GM23248 (cell line): ENCODE data around the gene TMX2. TPM values are rescaled to one million over a fixed set of nuclear protein-coding genes. Genes with fewer than 3 reads are reported as not detected.

Experiments
- DNase-seq: peaks from one replicate; pipeline ENCODE4 v3.0.0-alpha.2; 2015
- H2AFZ ChIP-seq: fragments of 200-600 bp; sonication (generic); 2 replicates; pipeline ENCODE4 v1.6.1; 2016; ENCODE audit warnings: antibody characterized with exemption
- H3F3A ChIP-seq: fragments of 200-600 bp; sonication (generic); 2 replicates; pipeline ENCODE4 v1.6.1; 2016; ENCODE audit warnings: mild to moderate bottlenecking, antibody characterized with exemption, mixed run types; ENCODE audit not compliant: insufficient read depth
- H3K27ac ChIP-seq: fragments of 200-600 bp; sonication (generic); 2 replicates; pipeline ENCODE4 v1.5.1; 2016; ENCODE audit warnings: mild to moderate bottlenecking
- H3K27me3 ChIP-seq: fragments of 200-600 bp; sonication (generic); replicated peaks from 2 replicates; pipeline ENCODE4 v1.6.1; 2016; ENCODE audit warnings: mild to moderate bottlenecking; ENCODE audit not compliant: insufficient read depth
- H3K36me3 ChIP-seq: fragments of 200-600 bp; sonication (generic); 2 replicates; pipeline ENCODE4 v1.6.1; 2016; ENCODE audit warnings: low read depth, mild to moderate bottlenecking
- H3K4me1 ChIP-seq: fragments of 200-600 bp; sonication (generic); 2 replicates; pipeline ENCODE4 v1.6.1; 2016; ENCODE audit warnings: mild to moderate bottlenecking; ENCODE audit not compliant: insufficient read depth
- H3K4me2 ChIP-seq: fragments of 200-600 bp; sonication (generic); one replicate; pipeline ENCODE4 v1.6.1; 2016; ENCODE audit warnings: mild to moderate bottlenecking; ENCODE audit not compliant: unreplicated experiment
- H3K4me3 ChIP-seq: fragments of 200-600 bp; sonication (generic); 2 replicates; pipeline ENCODE4 v1.5.1; 2016; ENCODE audit warnings: mild to moderate bottlenecking
- H3K79me2 ChIP-seq: fragments of 200-600 bp; sonication (generic); 2 replicates; pipeline ENCODE4 v1.6.1; 2016; ENCODE audit warnings: mild to moderate bottlenecking; ENCODE audit not compliant: insufficient read depth
- H3K9ac ChIP-seq: fragments of 200-600 bp; sonication (generic); 2 replicates; pipeline ENCODE4 v1.6.1; 2016; ENCODE audit warnings: mild to moderate bottlenecking
- H3K9me2 ChIP-seq: fragments of 200-600 bp; sonication (generic); 2 replicates; pipeline ENCODE4 v1.6.1; 2016; ENCODE audit warnings: mixed run types, mild to moderate bottlenecking, moderate library complexity; ENCODE audit not compliant: insufficient read depth
- H3K9me3 ChIP-seq: fragments of 200-600 bp; sonication (generic); one replicate; pipeline ENCODE4 v1.6.1; 2017; ENCODE audit warnings: low read depth
- H4K20me1 ChIP-seq: fragments of 200-600 bp; sonication (generic); 2 replicates; pipeline ENCODE4 v1.6.0; 2016; ENCODE audit not compliant: insufficient read depth
- EZH2 ChIP-seq: fragments of 200-600 bp; sonication (generic); IDR thresholded peaks from 2 replicates; pipeline ENCODE4 v1.6.1; 2018; ENCODE audit warnings: antibody characterized with exemption, mild to moderate bottlenecking; ENCODE audit not compliant: insufficient read depth, poor library complexity, severe bottlenecking
- EZH2phosphoT487 ChIP-seq: fragments of 200-600 bp; sonication (generic); IDR thresholded peaks from 2 replicates; pipeline ENCODE4 v1.6.1; 2018; ENCODE audit warnings: antibody characterized with exemption, moderate library complexity, mild to moderate bottlenecking, low read depth; ENCODE audit not compliant: insufficient read depth
- WGBS, 2 experiments: methylation state at CpG; one replicate each; pipeline ENCODE4 v1.1.6; 2015 to 2017; ENCODE audit warnings: low lambda C conversion rate in 2 of 2, low coverage in 1 of 2; ENCODE audit errors: missing lambda C conversion rate in 2 of 2; 5-methylcytosine and 5-hydroxymethylcytosine counted together
- in situ Hi-C: fragments of 300-500 bp; cut with MboI; formaldehyde crosslinking; loops from 2 replicates; pipeline ENCODE4 v1.15.0; 2020
- polyA plus RNA-seq: library from polyadenylated mRNA; unstranded; fragments of >200 nt; fragmentation: Nextera tagmentation; extraction: Ambion mirVana; gene quantifications from 2 replicates; pipeline ENCODE4 v1.2.1, GENCODE V29; 2016
- total RNA-seq: library from RNA; depleted of rRNA; stranded (reverse); fragments of >200 nt; shearing (Covaris generic); gene quantifications from 2 replicates; pipeline ENCODE4 v1.2.3, GENCODE V29; 2014; rRNA removed

The TMX2 gene
- total RNA-seq, result 68.5 and 88.1 TPM in 2 replicates
- 101 and 105 TPM in 2 replicates for polyA plus RNA-seq

DNA sequence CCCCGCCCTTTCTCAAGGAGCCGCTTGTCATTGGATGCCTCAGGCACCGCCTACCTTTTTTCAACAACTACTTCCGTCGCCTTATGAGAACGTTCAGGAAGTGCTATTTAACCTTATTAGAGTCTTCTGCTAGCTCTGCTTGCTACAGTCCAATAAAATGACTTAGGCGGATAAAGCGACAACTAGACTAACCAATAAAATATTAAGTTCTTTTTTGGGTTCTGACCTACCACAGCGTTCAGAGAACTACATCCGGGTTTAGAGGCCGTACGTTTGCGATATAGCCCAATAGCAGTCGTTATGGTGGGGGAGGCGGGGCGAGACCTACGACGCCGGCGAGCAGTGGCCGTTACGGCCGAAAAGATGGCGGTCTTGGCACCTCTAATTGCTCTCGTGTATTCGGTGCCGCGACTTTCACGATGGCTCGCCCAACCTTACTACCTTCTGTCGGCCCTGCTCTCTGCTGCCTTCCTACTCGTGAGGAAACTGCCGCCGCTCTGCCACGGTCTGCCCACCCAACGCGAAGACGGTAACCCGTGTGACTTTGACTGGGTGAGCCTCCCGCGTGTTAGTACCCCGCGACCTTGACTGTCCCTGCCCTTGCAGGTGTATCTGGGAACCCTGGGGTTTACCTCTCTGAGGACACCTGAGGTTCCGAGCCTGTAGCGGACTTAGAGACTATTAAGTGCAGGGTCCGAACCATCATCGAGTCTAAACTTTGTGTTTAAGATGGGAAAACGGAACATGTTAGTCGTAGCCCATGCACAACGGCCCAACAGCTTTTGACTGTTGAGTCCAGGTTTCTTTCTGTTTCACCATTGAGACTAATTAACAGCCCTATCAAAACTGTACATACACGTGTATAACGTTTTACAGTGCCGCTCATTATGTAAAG is at the start of gene TMX2:
Gene TMX2 (plus strand): TSS at position 338 of the 895 bp plus-strand sequence. CDS start 26 bp downstream, at position 364.
- Histone ChIP-seq H3K27me3 (no peaks in the 10 kb centered on the region), H3F3A (peaks cover 6% of the 10 kb centered on the region; the same call in 1 of the 2 replicates), H4K20me1 (no peaks in the 10 kb centered on the region), H3K9ac (peak within 1 kb of the TSS; percentile 96), H3K4me1 (peaks cover 24% of the 10 kb centered on the region), H3K79me2 (peaks cover 80% of the 10 kb centered on the region), H2AFZ (peak within 1 kb of the TSS; percentile 94), H3K27ac (peak within 1 kb of the TSS; percentile 93), H3K4me2 (peak within 1 kb of the TSS; percentile 92), H3K36me3 (no peaks in the 10 kb centered on the region), H3K9me2 (no peaks in the 10 kb centered on the region), H3K4me3 (peak within 1 kb of the TSS; percentile 99), H3K9me3 (no peaks in the 10 kb centered on the region)
- 1% methylated on average over 52 to 53 of the region's 53 CpGs for WGBS, 2 experiments
- TF ChIP-seq EZH2phosphoT487, result no peak
- no peak for TF ChIP-seq EZH2
- in situ Hi-C loops, result no loop called here
- DNase-seq, result peak; percentile 99

GRCh38 chr11:57662893-57663292 is 49.5 kb upstream of the TMX2 start:
- Histone ChIP-seq H3K79me2 (peaks cover 42% of the 10 kb centered on the region), H3K9me2 (no peaks in the 10 kb centered on the region), H2AFZ (no peak overlapping the region), H3K9ac (peak overlapping the region; percentile 13; the same call in 1 of the 2 replicates), H3K27me3 (no peaks in the 10 kb centered on the region), H3F3A (peaks cover 14% of the 10 kb centered on the region), H4K20me1 (no peaks in the 10 kb centered on the region), H3K4me2 (no peak overlapping the region), H3K4me1 (peaks cover 6% of the 10 kb centered on the region; the same call in 1 of the 2 replicates), H3K27ac (no peak overlapping the region), H3K36me3 (peaks cover 21% of the 10 kb centered on the region; the same call in 1 of the 2 replicates), H3K9me3 (no peaks in the 10 kb centered on the region), H3K4me3 (no peak overlapping the region)
- DNase-seq, result peak; percentile 31
- no peak for TF ChIP-seq EZH2
- TF ChIP-seq EZH2phosphoT487, result no peak
- in situ Hi-C loops, result no loop called here
- WGBS, 2 experiments, result 53 to 61% methylated on average over 4 of the region's 4 CpGs

- Histone ChIP-seq H3K4me2 (no peak overlapping the region), H3K4me3 (no peak overlapping the region), H2AFZ (no peak overlapping the region), H4K20me1 (no peaks in the 10 kb centered on the region), H3K79me2 (peaks cover 40% of the 10 kb centered on the region), H3K27me3 (no peaks in the 10 kb centered on the region), H3K27ac (no peak overlapping the region), H3K9me2 (no peaks in the 10 kb centered on the region), H3K36me3 (peaks cover 21% of the 10 kb centered on the region; the same call in 1 of the 2 replicates), H3K9ac (no peak overlapping the region), H3K9me3 (no peaks in the 10 kb centered on the region), H3F3A (peaks cover 14% of the 10 kb centered on the region), H3K4me1 (peaks cover 7% of the 10 kb centered on the region; the same call in 1 of the 2 replicates)
- TF ChIP-seq EZH2 (no peak), EZH2phosphoT487 (no peak)
- in situ Hi-C loops, result no loop called here
- DNase-seq, result no peak
- 80 to 83% methylated on average over 8 to 9 of the region's 9 CpGs for WGBS, 2 experiments
Measured at GRCh38 chr11:57663975-57664374, 48.4 kb upstream of the TMX2 start.

DNA sequence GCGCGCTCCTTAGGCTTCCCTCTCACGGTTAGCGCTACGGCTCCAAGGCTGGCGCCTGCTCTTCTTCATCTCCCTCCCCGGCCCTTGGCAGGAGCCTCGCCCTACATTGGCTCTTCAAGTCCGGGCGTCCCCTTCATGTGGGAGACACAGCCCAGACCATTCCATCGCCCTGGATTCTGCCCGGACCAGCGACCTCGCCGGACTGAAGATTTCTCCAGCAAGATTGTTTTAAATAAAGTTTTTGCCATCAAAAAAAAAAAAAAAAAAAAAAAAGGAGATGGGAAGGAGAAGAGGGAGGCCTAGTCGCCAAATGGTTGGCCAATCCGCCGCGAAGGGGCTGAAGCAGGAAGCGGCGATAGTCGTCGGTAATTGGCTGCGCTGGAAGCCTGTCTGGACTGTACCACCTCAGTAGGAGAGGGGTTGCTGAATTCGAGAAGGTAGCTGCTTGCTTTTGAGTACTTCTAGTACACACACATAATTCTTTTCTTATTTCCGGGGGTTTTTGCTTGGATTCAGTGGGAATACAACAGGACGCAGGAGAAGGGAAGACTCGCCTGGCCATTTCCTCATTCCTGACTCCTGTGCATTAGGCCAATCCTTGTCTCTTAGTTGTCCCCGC is 45.2 kb upstream of the TMX2 start:
- peaks cover 14% of the 10 kb centered on the region for H3F3A ChIP-seq
- H4K20me1 ChIP-seq, result no peaks in the 10 kb centered on the region
- H3K9me2 ChIP-seq, result no peaks in the 10 kb centered on the region
- H3K9ac ChIP-seq, result peak overlapping the region; percentile 87
- no peaks in the 10 kb centered on the region for H3K27me3 ChIP-seq
- peak overlapping the region; percentile 93 for H3K27ac ChIP-seq
- TF ChIP-seq EZH2phosphoT487 (no peak), EZH2 (no peak)
- peak overlapping the region; percentile 92 for H2AFZ ChIP-seq
- in situ Hi-C loops, result no loop called here
- peaks cover 41% of the 10 kb centered on the region for H3K79me2 ChIP-seq
- H3K4me2 ChIP-seq, result peak overlapping the region; percentile 78
- H3K36me3 ChIP-seq, result peaks cover 9% of the 10 kb centered on the region
- peak overlapping the region; percentile 96 for H3K4me3 ChIP-seq
- WGBS, 2 experiments, result 0 to 1% methylated on average over 29 of the region's 29 CpGs
- peak; percentile 99 for DNase-seq
- peaks cover 18% of the 10 kb centered on the region for H3K4me1 ChIP-seq
- no peaks in the 10 kb centered on the region for H3K9me3 ChIP-seq
